Ascending aorta (tissue), 2 donors: ENCODE measurements around the gene ZFC3H1. TPM values are rescaled to one million over a fixed set of nuclear protein-coding genes. Genes with fewer than 3 reads are reported as not detected.

Experiments
- DNase-seq, 2 donors: peaks; one replicate each; pipeline ENCODE4 v3.0.0-alpha.2; 2019; ENCODE audit warnings: low spot score in 2 of 2
- H3K27ac ChIP-seq, 2 donors: fragments of 200-600 bp; sonication (generic); one replicate each; pipeline ENCODE4 v1.5.1; 2016 to 2017; ENCODE audit warnings: mild to moderate bottlenecking in 1 of 2
- H3K27me3 ChIP-seq: fragments of 200-600 bp; sonication (generic); one replicate; pipeline ENCODE4 v1.5.1; 2017
- H3K36me3 ChIP-seq, 2 donors: fragments of 200-600 bp; sonication (generic); one replicate each; pipeline ENCODE4 v1.5.1; 2016
- H3K4me1 ChIP-seq, 2 donors: fragments of 200-600 bp; sonication (generic); one replicate each; pipeline ENCODE4 v1.5.1; 2016 to 2017; ENCODE audit warnings: mild to moderate bottlenecking in 1 of 2
- H3K4me3 ChIP-seq, 2 donors: fragments of 200-600 bp; sonication (generic); one replicate each; pipeline ENCODE4 v1.5.1; 2016 to 2017; ENCODE audit warnings: mild to moderate bottlenecking in 1 of 2
- H3K9me3 ChIP-seq, 2 donors: fragments of 200-600 bp; sonication (generic); one replicate each; pipeline ENCODE4 v1.5.1; 2016
- intact Hi-C: fragments of 100-400 bp; cut with DNase I; formaldehyde crosslinking; loops from one replicate; pipeline ENCODE4 v1.15.1; 2023
- total RNA-seq: library from RNA; depleted of rRNA; stranded (reverse); fragments of >200 nt; gene quantifications from one replicate; pipeline ENCODE4 v1.1.0, GENCODE V29; 2016
- TF ChIP-seq, protein P1 (sequence below), 3 experiments: fragments of 200-600 bp in 2 of 3; fragments of 450-650 bp in 1 of 3; sonication (generic) in 2 of 3; IDR thresholded peaks; one replicate each; pipeline ENCODE4 v1.5.1; 2016 to 2019; ENCODE audit warnings: antibody characterized with exemption in 3 of 3, mild to moderate bottlenecking in 1 of 3, moderate library complexity in 1 of 3

Gene ZFC3H1
- total RNA-seq, 1 donor from 2014 or later, result 15.8 TPM

GRCh38 chr12:71649401-71649800 lies 14.2 kb downstream of the ZFC3H1 start:
- no peaks in the 10 kb centered on the region for H3K4me1 ChIP-seq
- peaks cover 0 to 4% of the 10 kb centered on the region in 2 donors for H3K9me3 ChIP-seq
- peaks cover 26 to 29% of the 10 kb centered on the region in 2 donors for H3K36me3 ChIP-seq
- no peak for DNase-seq
- intact Hi-C loops, result no loop called here
- TF ChIP-seq, protein P1, sequence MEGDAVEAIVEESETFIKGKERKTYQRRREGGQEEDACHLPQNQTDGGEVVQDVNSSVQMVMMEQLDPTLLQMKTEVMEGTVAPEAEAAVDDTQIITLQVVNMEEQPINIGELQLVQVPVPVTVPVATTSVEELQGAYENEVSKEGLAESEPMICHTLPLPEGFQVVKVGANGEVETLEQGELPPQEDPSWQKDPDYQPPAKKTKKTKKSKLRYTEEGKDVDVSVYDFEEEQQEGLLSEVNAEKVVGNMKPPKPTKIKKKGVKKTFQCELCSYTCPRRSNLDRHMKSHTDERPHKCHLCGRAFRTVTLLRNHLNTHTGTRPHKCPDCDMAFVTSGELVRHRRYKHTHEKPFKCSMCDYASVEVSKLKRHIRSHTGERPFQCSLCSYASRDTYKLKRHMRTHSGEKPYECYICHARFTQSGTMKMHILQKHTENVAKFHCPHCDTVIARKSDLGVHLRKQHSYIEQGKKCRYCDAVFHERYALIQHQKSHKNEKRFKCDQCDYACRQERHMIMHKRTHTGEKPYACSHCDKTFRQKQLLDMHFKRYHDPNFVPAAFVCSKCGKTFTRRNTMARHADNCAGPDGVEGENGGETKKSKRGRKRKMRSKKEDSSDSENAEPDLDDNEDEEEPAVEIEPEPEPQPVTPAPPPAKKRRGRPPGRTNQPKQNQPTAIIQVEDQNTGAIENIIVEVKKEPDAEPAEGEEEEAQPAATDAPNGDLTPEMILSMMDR (IDR thresholded peaks at IDR 0.05), result no peak
- H3K27ac ChIP-seq, result no peak overlapping the region
- no peaks in the 10 kb centered on the region for H3K27me3 ChIP-seq
- no peak overlapping the region for H3K4me3 ChIP-seq

DNA sequence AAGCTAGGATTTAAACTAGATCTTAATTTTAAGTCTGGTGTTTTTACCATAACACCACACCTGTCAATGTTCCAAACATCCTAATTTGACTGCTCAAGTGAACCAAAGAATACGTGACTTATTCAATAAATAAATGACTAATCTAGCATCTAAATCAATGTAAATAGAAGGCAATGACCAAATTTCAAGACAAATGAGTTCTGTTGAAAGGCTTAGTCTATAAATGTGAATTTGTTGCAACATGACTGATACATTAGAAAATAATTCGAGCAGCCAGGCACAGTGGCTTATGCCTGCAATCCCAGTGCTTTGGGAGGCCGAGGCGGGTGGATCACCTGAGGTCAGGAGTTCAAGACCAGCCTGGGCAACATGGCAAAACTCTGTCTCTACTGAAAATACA lies 15.1 kb downstream of the ZFC3H1 start:
- Histone ChIP-seq H3K4me3 (no peak overlapping the region), H3K4me1 (no peaks in the 10 kb centered on the region), H3K9me3 (peaks cover 0 to 2% of the 10 kb centered on the region in 2 donors), H3K36me3 (peaks cover 29 to 30% of the 10 kb centered on the region in 2 donors), H3K27me3 (no peaks in the 10 kb centered on the region), H3K27ac (no peak overlapping the region)
- no peak for DNase-seq
- intact Hi-C loops, result no loop called here
- TF ChIP-seq, protein P1 (IDR thresholded peaks at IDR 0.05), result no peak

GRCh38 chr12:71646512-71646911 lies 17.1 kb downstream of the ZFC3H1 start:
- Histone ChIP-seq H3K27me3 (no peaks in the 10 kb centered on the region), H3K27ac (no peak overlapping the region), H3K9me3 (no peaks in the 10 kb centered on the region), H3K36me3 (peaks cover 45 to 46% of the 10 kb centered on the region in 2 donors), H3K4me1 (no peaks in the 10 kb centered on the region), H3K4me3 (no peak overlapping the region)
- DNase-seq, result no peak
- TF ChIP-seq, protein P1 (IDR thresholded peaks at IDR 0.05), result no peak
- intact Hi-C loops, result no loop called here

GRCh38 chr12:71645268-71645667 lies 18.4 kb downstream of the ZFC3H1 start:
- TF ChIP-seq, protein P1 (IDR thresholded peaks at IDR 0.05), result no peak
- intact Hi-C loops, result no loop called here
- peaks cover 44 to 54% of the 10 kb centered on the region in 2 donors for H3K36me3 ChIP-seq

GRCh38 chr12:71642264-71642663 lies 21.4 kb downstream of the ZFC3H1 start:
- TF ChIP-seq, protein P1 (IDR thresholded peaks at IDR 0.05), result no peak
- Histone ChIP-seq H3K36me3 (peaks cover 52 to 64% of the 10 kb centered on the region in 2 donors), H3K9me3 (no peaks in the 10 kb centered on the region), H3K4me1 (no peaks in the 10 kb centered on the region), H3K27ac (no peak overlapping the region), H3K4me3 (no peak overlapping the region), H3K27me3 (no peaks in the 10 kb centered on the region)
- DNase-seq, result no peak
- intact Hi-C loops, result no loop called here

More at GRCh38 chr12:71645268-71645667, 18.4 kb downstream of the ZFC3H1 start:
- H3K27ac ChIP-seq, result no peak overlapping the region
- no peaks in the 10 kb centered on the region for H3K9me3 ChIP-seq
- no peaks in the 10 kb centered on the region for H3K27me3 ChIP-seq
- no peaks in the 10 kb centered on the region for H3K4me1 ChIP-seq
- no peak for DNase-seq
- H3K4me3 ChIP-seq, result no peak overlapping the region

- DNase-seq, result no peak
- Histone ChIP-seq H3K36me3 (peaks cover 55 to 64% of the 10 kb centered on the region in 2 donors), H3K4me3 (no peak overlapping the region), H3K4me1 (no peaks in the 10 kb centered on the region), H3K27ac (no peak overlapping the region), H3K27me3 (no peaks in the 10 kb centered on the region), H3K9me3 (no peaks in the 10 kb centered on the region)
- TF ChIP-seq, protein P1 (IDR thresholded peaks at IDR 0.05), result no peak
- intact Hi-C loops, result no loop called here
Observed at GRCh38 chr12:71641390-71641789, 22.3 kb downstream of the ZFC3H1 start.
